PFSK-1 (cell line): ENCODE results near the gene ARFGAP2.
A peak's percentile ranks its signal among the peaks of the same experiment; 100 is the strongest.

Experiments used
- FOXP2 ChIP-seq: optimal IDR thresholded peaks from 2 replicates; pipeline ENCODE3; 2011; ENCODE audit warnings: borderline replicate concordance, control low read depth, inconsistent platforms; ENCODE audit not compliant: insufficient read depth; ENCODE audit errors: extremely low read length, extremely low read depth
- POLR2AphosphoS5 ChIP-seq: IDR thresholded peaks from 2 replicates; pipeline ENCODE4 v1.6.1; 2012; ENCODE audit warnings: low read depth, mild to moderate bottlenecking, control low read depth, low read length, moderate library complexity
- REST ChIP-seq, 2 experiments: IDR thresholded peaks; 2 replicates each; pipeline versions ENCODE4 v1.6.1 to v1.8.0; 2011 to 2012; ENCODE audit warnings: low read depth in 2 of 2, low read length in 2 of 2, control low read depth in 1 of 2, inconsistent platforms in 1 of 2, mild to moderate bottlenecking in 1 of 2, moderate library complexity in 1 of 2; ENCODE audit not compliant: insufficient read depth in 1 of 2
- SIN3A ChIP-seq: IDR thresholded peaks from 2 replicates; pipeline ENCODE4 v1.6.1; 2012; ENCODE audit warnings: mild to moderate bottlenecking, low read length, moderate library complexity, borderline replicate concordance; ENCODE audit not compliant: insufficient read depth
- TAF1 ChIP-seq: IDR thresholded peaks from 2 replicates; pipeline ENCODE4 v1.6.1; 2012; ENCODE audit warnings: low read length, control low read depth, borderline replicate concordance; ENCODE audit not compliant: insufficient read depth

Gene ARFGAP2

GRCh38 chr11:47161134-47161854 is 15.4 kb downstream of the ARFGAP2 start:
- TF ChIP-seq SIN3A, result no peak
- no peak for TF ChIP-seq REST (IDR thresholded peaks at IDR 0.05; ENCODE audit: insufficient read depth in 1 of 2, low read depth in 2 of 2, low read length in 2 of 2)
- no peak; the same call in 1 of the 2 replicates for TF ChIP-seq POLR2AphosphoS5
- TF ChIP-seq FOXP2, result no peak
- no peak for TF ChIP-seq TAF1

GRCh38 chr11:47160753-47161133 is 15.9 kb downstream of the ARFGAP2 start:
- TF ChIP-seq POLR2AphosphoS5 (0 out of 2 replicates have a peak, but pooled peaks have one; percentile 17), TAF1 (no peak), SIN3A (no peak)

GRCh38 chr11:47158242-47158641 is 18.4 kb downstream of the ARFGAP2 start:
- no peak for TF ChIP-seq FOXP2
- no peak for TF ChIP-seq SIN3A
- no peak for TF ChIP-seq TAF1
- TF ChIP-seq POLR2AphosphoS5, result no peak
- no peak for TF ChIP-seq REST (IDR thresholded peaks at IDR 0.05; ENCODE audit: insufficient read depth in 1 of 2, low read depth in 2 of 2, low read length in 2 of 2)

- TF ChIP-seq POLR2AphosphoS5, result no peak
- TF ChIP-seq REST (IDR thresholded peaks at IDR 0.05; ENCODE audit: insufficient read depth in 1 of 2, low read depth in 2 of 2, low read length in 2 of 2), result no peak
- no peak for TF ChIP-seq FOXP2
- TF ChIP-seq SIN3A, result no peak
- TF ChIP-seq TAF1, result no peak
These were observed 18.9 kb downstream of the ARFGAP2 start for GRCh38 chr11:47157805-47158204.

- no peak for TF ChIP-seq TAF1
These were observed 19.7 kb downstream of the ARFGAP2 start for GRCh38 chr11:47156951-47157350.

- TF ChIP-seq REST (IDR thresholded peaks at IDR 0.05; ENCODE audit: insufficient read depth in 1 of 2, low read depth in 2 of 2, low read length in 2 of 2), result no peak
- no peak for TF ChIP-seq FOXP2
- TF ChIP-seq POLR2AphosphoS5, result no peak
- no peak for TF ChIP-seq SIN3A
- no peak for TF ChIP-seq TAF1
These were observed 20.3 kb downstream of the ARFGAP2 start for GRCh38 chr11:47156333-47156732.
